WI38 (cell line): Measurements from ENCODE around the gene ADAMTS20.

ENCODE experiments used
- H3K4me3 ChIP-seq: 2 replicates; pipeline ENCODE4 v1.5.1; 2011; ENCODE audit warnings: low read depth, mild to moderate bottlenecking, control low read depth, low read length
- TF ChIP-seq, protein P1 (sequence below): IDR thresholded peaks from 2 replicates; pipeline ENCODE4 v1.5.1; 2012; ENCODE audit warnings: low read depth, mild to moderate bottlenecking, control low read depth, low read length

ADAMTS20 gene

DNA sequence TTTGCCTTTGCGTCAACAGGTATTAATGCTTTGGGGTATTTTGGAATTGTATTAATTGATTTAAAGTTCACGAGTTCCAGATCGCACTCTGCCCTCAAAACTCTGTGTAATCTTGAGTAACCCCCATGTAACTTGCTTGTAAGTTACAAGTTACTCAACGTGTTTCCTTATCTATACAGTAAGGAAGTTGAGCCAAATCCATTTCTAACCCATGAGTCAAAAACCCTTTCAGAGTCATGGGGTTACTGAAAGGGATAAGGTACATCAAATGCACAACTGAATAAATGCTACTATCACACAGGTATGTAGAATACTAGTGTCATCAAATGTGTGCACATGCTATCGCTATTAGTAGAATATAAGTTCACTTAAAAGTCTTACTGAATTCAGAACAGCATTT lies 28.6 kb upstream of the ADAMTS20 start:
- TF ChIP-seq, protein P1, sequence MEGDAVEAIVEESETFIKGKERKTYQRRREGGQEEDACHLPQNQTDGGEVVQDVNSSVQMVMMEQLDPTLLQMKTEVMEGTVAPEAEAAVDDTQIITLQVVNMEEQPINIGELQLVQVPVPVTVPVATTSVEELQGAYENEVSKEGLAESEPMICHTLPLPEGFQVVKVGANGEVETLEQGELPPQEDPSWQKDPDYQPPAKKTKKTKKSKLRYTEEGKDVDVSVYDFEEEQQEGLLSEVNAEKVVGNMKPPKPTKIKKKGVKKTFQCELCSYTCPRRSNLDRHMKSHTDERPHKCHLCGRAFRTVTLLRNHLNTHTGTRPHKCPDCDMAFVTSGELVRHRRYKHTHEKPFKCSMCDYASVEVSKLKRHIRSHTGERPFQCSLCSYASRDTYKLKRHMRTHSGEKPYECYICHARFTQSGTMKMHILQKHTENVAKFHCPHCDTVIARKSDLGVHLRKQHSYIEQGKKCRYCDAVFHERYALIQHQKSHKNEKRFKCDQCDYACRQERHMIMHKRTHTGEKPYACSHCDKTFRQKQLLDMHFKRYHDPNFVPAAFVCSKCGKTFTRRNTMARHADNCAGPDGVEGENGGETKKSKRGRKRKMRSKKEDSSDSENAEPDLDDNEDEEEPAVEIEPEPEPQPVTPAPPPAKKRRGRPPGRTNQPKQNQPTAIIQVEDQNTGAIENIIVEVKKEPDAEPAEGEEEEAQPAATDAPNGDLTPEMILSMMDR: no peak
- H3K4me3 ChIP-seq: no peak overlapping the region

DNA sequence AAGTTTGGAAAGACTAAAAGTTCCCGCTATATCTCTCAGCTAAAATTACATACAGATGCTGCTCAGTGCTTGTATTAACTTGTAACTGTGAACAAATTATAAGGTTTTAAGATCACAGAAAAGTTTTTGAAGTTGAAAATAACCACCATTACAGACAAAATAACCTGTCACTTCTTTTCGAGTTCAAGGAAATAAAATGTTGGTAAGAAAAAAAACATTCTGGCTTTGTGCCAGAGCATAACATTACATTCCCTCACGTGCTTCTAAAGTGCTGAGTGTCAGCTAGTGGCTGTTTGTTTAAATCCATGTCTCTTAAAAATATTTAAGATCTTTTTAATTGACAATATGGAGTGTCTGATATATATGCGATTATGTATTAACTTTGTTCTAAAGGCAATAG lies 27.2 kb upstream of the ADAMTS20 start:
- TF ChIP-seq, protein P1: no peak
- H3K4me3 ChIP-seq: no peak overlapping the region

- no peak overlapping the region for H3K4me3 ChIP-seq
- TF ChIP-seq, protein P1: no peak
These were observed 26.8 kb upstream of the ADAMTS20 start for GRCh38 chr12:43578782-43579181.

GRCh38 chr12:43577381-43577780 lies 25.4 kb upstream of the ADAMTS20 start:
- TF ChIP-seq, protein P1: no peak
- H3K4me3 ChIP-seq: no peak overlapping the region

GRCh38 chr12:43576162-43576561 lies 24.2 kb upstream of the ADAMTS20 start:
- TF ChIP-seq, protein P1: no peak
- no peak overlapping the region for H3K4me3 ChIP-seq

DNA sequence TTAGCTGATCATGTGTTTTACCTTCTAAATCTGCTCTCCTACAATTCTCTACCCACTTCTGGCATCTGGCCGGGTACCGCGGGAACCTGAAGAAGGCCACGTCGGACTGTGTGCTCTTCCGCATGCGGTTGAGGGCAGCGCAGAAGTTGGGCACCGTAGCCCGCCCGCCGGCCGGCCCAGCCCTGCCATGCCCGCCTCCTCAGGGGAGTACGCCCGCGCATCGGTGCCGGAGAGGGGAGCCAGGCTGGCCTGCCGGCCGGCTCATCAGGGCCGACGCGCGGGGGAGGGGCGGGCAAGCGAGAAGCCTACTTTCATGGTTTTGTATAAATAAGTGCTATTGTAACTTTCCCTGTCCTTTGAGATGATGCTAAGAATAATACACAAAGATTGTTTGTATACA lies 19.9 kb upstream of the ADAMTS20 start:
- no peak overlapping the region for H3K4me3 ChIP-seq
- TF ChIP-seq, protein P1: no peak

GRCh38 chr12:43556057-43556456 lies 4.1 kb upstream of the ADAMTS20 start:
- TF ChIP-seq, protein P1: no peak
- no peak overlapping the region for H3K4me3 ChIP-seq
